Sigmoid colon (tissue), 7 donors: ENCODE data around the gene PPM1F. TPM values are rescaled to one million over a fixed set of nuclear protein-coding genes. Genes with fewer than 3 reads are reported as not detected.
A peak's percentile ranks its signal among the peaks of the same experiment; 100 is the strongest.

Source experiments
- DNase-seq: peaks from one replicate; pipeline ENCODE4 v3.0.0-alpha.2; 2019
- H3K27ac ChIP-seq, 4 donors: fragments of 200-600 bp; sonication (generic); one replicate each; pipeline ENCODE4 v1.5.1; 2016 to 2019; ENCODE audit warnings: mild to moderate bottlenecking in 1 of 4
- H3K27me3 ChIP-seq, 3 donors: fragments of 200-600 bp; sonication (generic); one replicate each; pipeline ENCODE4 v1.5.1; 2019; ENCODE audit warnings: mild to moderate bottlenecking in 1 of 3
- H3K36me3 ChIP-seq, 4 donors: fragments of 200-600 bp; sonication (generic); one replicate each; pipeline ENCODE4 v1.5.1; 2016 to 2019
- H3K4me1 ChIP-seq, 4 donors: fragments of 200-600 bp; sonication (generic); one replicate each; pipeline ENCODE4 v1.5.1; 2017 to 2019
- H3K4me3 ChIP-seq, 4 donors: fragments of 200-600 bp; sonication (generic); one replicate each; pipeline ENCODE4 v1.5.1; 2017 to 2019; ENCODE audit warnings: mild to moderate bottlenecking in 2 of 4, moderate library complexity in 1 of 4
- H3K9me3 ChIP-seq, 4 donors: fragments of 200-600 bp in 3 of 4; sonication (generic) in 3 of 4; one replicate each; pipeline versions ENCODE4 v1.5.1 to v1.6.1; 2013 to 2019
- EP300 ChIP-seq, 4 donors: sonication (generic); formaldehyde crosslinking; IDR thresholded peaks; one replicate each; pipeline ENCODE4 v1.6.1; 2017; ENCODE audit warnings: antibody characterized with exemption in 4 of 4
- POLR2A ChIP-seq, 2 donors: fragments of 450-650 bp; IDR thresholded peaks; one replicate each; pipeline ENCODE4 v1.6.1; 2016; ENCODE audit warnings: antibody characterized with exemption in 2 of 2, mild to moderate bottlenecking in 2 of 2, moderate library complexity in 2 of 2
- POLR2AphosphoS5 ChIP-seq, 4 donors: sonication (generic); formaldehyde crosslinking; IDR thresholded peaks; one replicate each; pipeline ENCODE4 v1.6.1; 2017; ENCODE audit warnings: antibody characterized with exemption in 4 of 4
- WGBS, 2 donors: extraction: QIAGEN DNeasy Blood & Tissue Kit; methylation state at CpG; one replicate each; pipeline ENCODE4 v1.1.7; 2013; 5-methylcytosine and 5-hydroxymethylcytosine counted together
- intact Hi-C: fragments of 100-400 bp; cut with DNase I; formaldehyde crosslinking; loops from one replicate; pipeline ENCODE4 v1.15.1; 2023
- polyA plus RNA-seq, 3 donors: library from polyadenylated mRNA; stranded (reverse); fragments of 200-250 nt; gene quantifications; one replicate each; pipeline ENCODE4 v1.2.3, GENCODE V29; 2013
- total RNA-seq, 4 donors: library from RNA; depleted of rRNA; stranded (reverse); fragments of >200 nt; gene quantifications; one replicate each; pipeline ENCODE4 v1.1.0, GENCODE V29; 2016
- TF ChIP-seq, protein P1 (sequence below), 4 experiments: fragments of 450-650 bp in 3 of 4; fragments of 200-600 bp in 1 of 4; IDR thresholded peaks; one replicate each; pipeline ENCODE4 v1.5.1; 2016 to 2019; ENCODE audit warnings: antibody characterized with exemption in 4 of 4, mild to moderate bottlenecking in 3 of 4, moderate library complexity in 2 of 4
- donor health status: healthy with polysubstance abuse.
- donor health status: Bipolar disorder and iron deficiency.
- donor health status: healthy.

PPM1F gene
- total and polyA plus RNA-seq, 7 donors = 2.5 to 39.2 (median 20.3) TPM

- Histone ChIP-seq H3K9me3 (no peaks in the 10 kb centered on the region), H3K4me3 (no peak overlapping the region), H3K36me3 (peaks cover 0 to 20% (median 9%) of the 10 kb centered on the region in 4 donors), H3K4me1 (peaks cover 0 to 55% (median 41%) of the 10 kb centered on the region in 4 donors), H3K27ac (peak overlapping the region in 3 of 4 donors; percentile 67 to 69 (median 69)), H3K27me3 (no peaks in the 10 kb centered on the region)
- no peak for DNase-seq
- TF ChIP-seq EP300 (IDR thresholded peaks at IDR 0.05) = no peak
- TF ChIP-seq POLR2A (IDR thresholded peaks at IDR 0.05) = no peak
- TF ChIP-seq POLR2AphosphoS5 (IDR thresholded peaks at IDR 0.05) = no peak
- TF ChIP-seq, protein P1, sequence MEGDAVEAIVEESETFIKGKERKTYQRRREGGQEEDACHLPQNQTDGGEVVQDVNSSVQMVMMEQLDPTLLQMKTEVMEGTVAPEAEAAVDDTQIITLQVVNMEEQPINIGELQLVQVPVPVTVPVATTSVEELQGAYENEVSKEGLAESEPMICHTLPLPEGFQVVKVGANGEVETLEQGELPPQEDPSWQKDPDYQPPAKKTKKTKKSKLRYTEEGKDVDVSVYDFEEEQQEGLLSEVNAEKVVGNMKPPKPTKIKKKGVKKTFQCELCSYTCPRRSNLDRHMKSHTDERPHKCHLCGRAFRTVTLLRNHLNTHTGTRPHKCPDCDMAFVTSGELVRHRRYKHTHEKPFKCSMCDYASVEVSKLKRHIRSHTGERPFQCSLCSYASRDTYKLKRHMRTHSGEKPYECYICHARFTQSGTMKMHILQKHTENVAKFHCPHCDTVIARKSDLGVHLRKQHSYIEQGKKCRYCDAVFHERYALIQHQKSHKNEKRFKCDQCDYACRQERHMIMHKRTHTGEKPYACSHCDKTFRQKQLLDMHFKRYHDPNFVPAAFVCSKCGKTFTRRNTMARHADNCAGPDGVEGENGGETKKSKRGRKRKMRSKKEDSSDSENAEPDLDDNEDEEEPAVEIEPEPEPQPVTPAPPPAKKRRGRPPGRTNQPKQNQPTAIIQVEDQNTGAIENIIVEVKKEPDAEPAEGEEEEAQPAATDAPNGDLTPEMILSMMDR (IDR thresholded peaks at IDR 0.05) = no peak
- 84 to 86% methylated on average over 8 of the region's 8 CpGs for WGBS, 2 donors
- intact Hi-C loops = no loop called here
These were observed 4.3 kb downstream of the PPM1F start for GRCh38 chr22:21948390-21948789.

- Histone ChIP-seq H3K9me3 (no peaks in the 10 kb centered on the region), H3K4me1 (peaks cover 0 to 65% (median 49%) of the 10 kb centered on the region in 4 donors), H3K36me3 (peaks cover 0 to 20% (median 9%) of the 10 kb centered on the region in 4 donors), H3K27ac (peak overlapping the region; percentile 48 to 69 (median 68)), H3K27me3 (no peaks in the 10 kb centered on the region), H3K4me3 (no peak overlapping the region)
- intact Hi-C loops = no loop called here
- TF ChIP-seq, protein P1 (IDR thresholded peaks at IDR 0.05) = peak; percentile 11 to 60 (median 33)
- no peak for TF ChIP-seq EP300 (IDR thresholded peaks at IDR 0.05)
- DNase-seq = no peak
- 80 to 88% methylated on average over 16 of the region's 16 CpGs for WGBS, 2 donors
These were observed 5.3 kb downstream of the PPM1F start for GRCh38 chr22:21947040-21948014.

DNA sequence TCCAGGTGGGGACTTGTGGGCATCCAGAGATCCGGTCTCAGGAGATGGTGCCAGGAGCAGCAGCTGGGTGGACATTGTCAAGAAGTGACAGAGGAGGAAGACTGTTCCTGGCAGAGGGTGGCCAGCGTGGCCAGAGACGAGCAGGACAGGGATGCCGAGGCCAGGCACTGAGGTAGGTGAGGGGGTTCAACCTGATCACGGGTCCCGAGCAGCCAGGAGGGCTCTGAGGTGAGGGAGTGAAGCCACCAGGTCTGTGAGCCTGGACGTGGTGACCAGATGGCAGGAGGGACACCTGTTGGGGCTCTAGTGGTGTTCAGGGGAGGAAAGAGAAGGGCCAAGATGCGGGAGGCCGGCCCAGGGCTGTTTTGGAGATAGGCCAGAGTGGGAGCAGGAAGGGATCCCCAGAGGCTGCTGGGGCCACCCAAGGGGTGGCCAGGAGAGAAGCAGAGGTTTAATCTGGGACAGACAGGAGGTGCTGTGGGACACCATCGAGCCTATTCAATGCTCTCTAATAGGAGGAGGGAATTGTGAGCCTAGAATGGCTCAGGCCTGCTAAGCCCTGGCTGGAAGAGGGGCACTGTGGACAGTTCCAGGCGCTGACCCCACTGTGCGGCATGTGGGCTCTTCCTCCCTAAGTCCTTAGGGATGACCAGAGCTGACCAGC, 6.3 kb downstream of the PPM1F start:
- Histone ChIP-seq H3K9me3 (no peaks in the 10 kb centered on the region), H3K27ac (peak overlapping the region; percentile 48 to 69 (median 68)), H3K4me1 (peaks cover 0 to 65% (median 49%) of the 10 kb centered on the region in 4 donors), H3K4me3 (no peak overlapping the region), H3K27me3 (no peaks in the 10 kb centered on the region), H3K36me3 (peaks cover 0 to 20% (median 9%) of the 10 kb centered on the region in 4 donors)
- TF ChIP-seq EP300 (IDR thresholded peaks at IDR 0.05) = no peak
- TF ChIP-seq, protein P1 (IDR thresholded peaks at IDR 0.05) = no peak
- no peak for TF ChIP-seq POLR2AphosphoS5 (IDR thresholded peaks at IDR 0.05)
- no peak for TF ChIP-seq POLR2A (IDR thresholded peaks at IDR 0.05)
- intact Hi-C loops = no loop called here
- 89 to 91% methylated on average over 12 of the region's 12 CpGs for WGBS, 2 donors
- no peak for DNase-seq

DNA sequence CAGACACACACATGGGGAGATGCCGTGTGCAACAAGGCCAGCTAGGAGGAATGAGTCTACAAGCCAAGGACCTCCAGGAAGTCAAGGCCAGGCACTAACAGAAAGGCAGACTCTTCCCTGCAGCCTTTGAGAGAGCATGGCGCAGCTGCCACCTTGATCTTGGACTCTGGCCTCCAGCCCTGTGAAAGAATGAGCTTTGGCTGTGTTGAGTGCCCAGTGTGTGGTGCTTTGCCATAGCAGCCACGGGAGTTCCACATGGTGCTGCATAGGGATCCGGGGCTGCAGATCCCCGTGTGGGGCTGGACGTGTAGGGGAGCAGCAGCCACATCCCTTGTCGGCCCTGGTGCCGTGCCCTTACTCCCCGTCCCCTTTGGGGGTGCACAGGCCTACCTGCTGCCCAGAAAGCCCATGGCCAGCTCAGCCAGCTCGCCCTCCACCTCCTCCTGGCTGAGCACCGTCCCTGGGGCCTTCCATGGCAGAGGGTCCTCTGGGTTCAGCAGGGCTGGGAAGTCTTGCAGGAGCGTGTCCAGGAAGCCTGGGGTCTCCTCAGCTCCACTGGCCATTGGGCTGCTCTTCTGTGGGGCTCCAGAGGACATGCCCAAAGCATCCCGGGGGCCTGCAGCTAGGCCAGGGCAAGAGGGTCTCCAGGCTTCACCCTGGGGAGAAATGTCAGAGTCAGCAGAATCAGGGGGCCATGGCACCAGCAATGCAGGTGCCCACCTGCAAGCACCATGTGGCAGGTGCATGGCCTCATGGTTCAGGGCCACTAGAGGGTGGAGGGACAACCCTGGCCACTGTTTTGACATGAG, 7.0 kb downstream of the PPM1F start:
- WGBS, 2 donors = 92 to 96% methylated on average over 13 of the region's 13 CpGs
- DNase-seq = no peak
- peaks cover 0 to 20% (median 9%) of the 10 kb centered on the region in 4 donors for H3K36me3 ChIP-seq
- intact Hi-C loops = no loop called here
- no peaks in the 10 kb centered on the region for H3K27me3 ChIP-seq
- H3K4me3 ChIP-seq = no peak overlapping the region
- H3K27ac ChIP-seq = peak overlapping the region in 2 of 4 donors; percentile 67 to 69
- peaks cover 0 to 65% (median 50%) of the 10 kb centered on the region in 4 donors for H3K4me1 ChIP-seq
- TF ChIP-seq POLR2A (IDR thresholded peaks at IDR 0.05) (no peak), EP300 (IDR thresholded peaks at IDR 0.05) (no peak), POLR2AphosphoS5 (IDR thresholded peaks at IDR 0.05) (no peak)
- TF ChIP-seq, protein P1 (IDR thresholded peaks at IDR 0.05) = no peak
- H3K9me3 ChIP-seq = no peaks in the 10 kb centered on the region
